K562 (cell line): ENCODE measurements around the gene NIM1K.

ENCODE experiments used
- E4F1 ChIP-seq: fragments of 250-450 bp; sonication (Bioruptor Pico); IDR thresholded peaks from 2 replicates; pipeline ENCODE4 v1.5.0; 2021; ENCODE audit warnings: mild to moderate bottlenecking, borderline replicate concordance
- HDAC2 ChIP-seq: fragments of 450-650 bp; IDR thresholded peaks from 2 replicates; pipeline ENCODE4 v1.6.1; 2016; ENCODE audit warnings: mild to moderate bottlenecking
- PHB2 ChIP-seq: fragments of 450-650 bp; IDR thresholded peaks from 2 replicates; pipeline ENCODE4 v1.6.1; 2017; ENCODE audit warnings: low read depth
- RBM25 ChIP-seq: fragments of 200-400 bp; formaldehyde crosslinking; IDR thresholded peaks from 2 replicates; pipeline ENCODE4 v1.6.1; 2018; ENCODE audit warnings: low read length, low read depth, moderate library complexity; ENCODE audit not compliant: severe bottlenecking
- SIRT6 ChIP-seq: IDR thresholded peaks from one replicate; pipeline ENCODE4 v1.6.1; 2012; ENCODE audit warnings: low read depth, mild to moderate bottlenecking, control low read depth, inconsistent platforms, low read length, moderate library complexity
- U2AF1 ChIP-seq: fragments of 200-400 bp; formaldehyde crosslinking; optimal IDR thresholded peaks from 2 replicates; pipeline ENCODE3; 2017; ENCODE audit warnings: mild to moderate bottlenecking, low read depth, low read length, moderate library complexity
- TF ChIP-seq, protein P1 (sequence below), 3 experiments: IDR thresholded peaks in 2 of 3; conservative IDR thresholded peaks in 1 of 3; 2 replicates each; pipeline ENCODE4 v1.5.1; 2011 to 2012; ENCODE audit warnings: low read length in 3 of 3, mild to moderate bottlenecking in 3 of 3, control low read depth in 2 of 3, improper control_type of control experiment in 1 of 3, inconsistent platforms in 1 of 3, low read depth in 1 of 3, mixed read lengths in 1 of 3, moderate library complexity in 1 of 3; ENCODE audit not compliant: insufficient read depth in 2 of 3

DNA sequence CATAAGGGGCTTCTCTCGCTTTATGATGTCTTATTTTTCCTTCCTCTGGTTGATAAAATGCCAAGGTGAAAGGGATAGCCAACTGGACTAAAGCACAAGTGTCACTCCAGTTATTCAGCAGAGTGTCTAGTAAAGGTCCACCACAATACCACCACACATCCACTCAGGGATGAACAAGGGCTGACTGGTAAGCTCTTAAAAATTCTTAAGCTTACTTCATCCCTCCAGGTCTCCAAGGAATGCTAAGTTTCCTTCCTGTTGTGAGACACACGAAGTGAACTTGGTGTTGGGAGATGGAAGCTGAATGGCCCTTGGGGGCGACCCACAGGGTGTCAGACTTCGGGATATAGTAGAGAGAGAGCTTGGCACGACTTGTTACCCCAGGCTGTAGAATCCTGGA lies 124.4 kb downstream of the NIM1K start:
- TF ChIP-seq E4F1 (CRISPR knock-in tag) = no peak
- TF ChIP-seq, protein P1, sequence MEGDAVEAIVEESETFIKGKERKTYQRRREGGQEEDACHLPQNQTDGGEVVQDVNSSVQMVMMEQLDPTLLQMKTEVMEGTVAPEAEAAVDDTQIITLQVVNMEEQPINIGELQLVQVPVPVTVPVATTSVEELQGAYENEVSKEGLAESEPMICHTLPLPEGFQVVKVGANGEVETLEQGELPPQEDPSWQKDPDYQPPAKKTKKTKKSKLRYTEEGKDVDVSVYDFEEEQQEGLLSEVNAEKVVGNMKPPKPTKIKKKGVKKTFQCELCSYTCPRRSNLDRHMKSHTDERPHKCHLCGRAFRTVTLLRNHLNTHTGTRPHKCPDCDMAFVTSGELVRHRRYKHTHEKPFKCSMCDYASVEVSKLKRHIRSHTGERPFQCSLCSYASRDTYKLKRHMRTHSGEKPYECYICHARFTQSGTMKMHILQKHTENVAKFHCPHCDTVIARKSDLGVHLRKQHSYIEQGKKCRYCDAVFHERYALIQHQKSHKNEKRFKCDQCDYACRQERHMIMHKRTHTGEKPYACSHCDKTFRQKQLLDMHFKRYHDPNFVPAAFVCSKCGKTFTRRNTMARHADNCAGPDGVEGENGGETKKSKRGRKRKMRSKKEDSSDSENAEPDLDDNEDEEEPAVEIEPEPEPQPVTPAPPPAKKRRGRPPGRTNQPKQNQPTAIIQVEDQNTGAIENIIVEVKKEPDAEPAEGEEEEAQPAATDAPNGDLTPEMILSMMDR (IDR thresholded peaks at IDR 0.05 in 2 of 3, conservative IDR thresholded peaks at IDR 0.05 in 1 of 3; ENCODE audit: insufficient read depth in 2 of 3, low read depth in 1 of 3, low read length in 3 of 3) = no peak
- no peak for TF ChIP-seq U2AF1
- TF ChIP-seq HDAC2 = no peak
- TF ChIP-seq SIRT6 = no peak
- no peak for TF ChIP-seq PHB2
- no peak for TF ChIP-seq RBM25
